Mesendoderm (in vitro differentiated cells): ENCODE data around the gene CRB2.

Experiments
- DNase-seq: peaks from one replicate; pipeline ENCODE4 v3.0.0; 2013
- H2AK5ac ChIP-seq: 2 replicates; pipeline ENCODE4 v1.6.1; 2013; ENCODE audit warnings: low read length, inconsistent platforms
- H2BK120ac ChIP-seq: 2 replicates; pipeline ENCODE4 v1.6.1; 2013; ENCODE audit warnings: low read depth, mild to moderate bottlenecking, low read length, moderate library complexity, mixed read lengths
- H2BK15ac ChIP-seq: replicated peaks from 2 replicates; pipeline ENCODE4 v1.6.1; 2013; ENCODE audit warnings: low read depth, mild to moderate bottlenecking, moderate library complexity
- H2BK5ac ChIP-seq: 2 replicates; pipeline ENCODE4 v1.6.1; 2013; ENCODE audit warnings: low read length, inconsistent platforms
- H3K18ac ChIP-seq: 2 replicates; pipeline ENCODE4 v1.6.1; 2013; ENCODE audit warnings: mild to moderate bottlenecking, low read length, mixed read lengths
- H3K23ac ChIP-seq: one replicate; pipeline ENCODE4 v1.6.1; 2013; ENCODE audit warnings: low read length
- H3K27ac ChIP-seq: 2 replicates; pipeline ENCODE4 v1.5.1; 2013; ENCODE audit warnings: low read depth, mild to moderate bottlenecking, inconsistent platforms, low read length, moderate library complexity
- H3K27me3 ChIP-seq: 2 replicates; pipeline ENCODE4 v1.6.1; 2013; ENCODE audit warnings: low read length, control low read depth, mild to moderate bottlenecking, inconsistent platforms; ENCODE audit not compliant: insufficient read depth, poor library complexity
- H3K36me3 ChIP-seq: 2 replicates; pipeline ENCODE4 v1.6.1; 2013; ENCODE audit warnings: low read length, inconsistent platforms; ENCODE audit not compliant: control insufficient read depth, insufficient read depth
- H3K4ac ChIP-seq: one replicate; pipeline ENCODE4 v1.6.1; 2013; ENCODE audit warnings: low read depth, mild to moderate bottlenecking, low read length, moderate library complexity
- H3K4me1 ChIP-seq: 2 replicates; pipeline ENCODE4 v1.6.1; 2013; ENCODE audit warnings: low read depth, low read length, inconsistent platforms; ENCODE audit not compliant: control insufficient read depth
- H3K4me2 ChIP-seq: 2 replicates; pipeline ENCODE4 v1.6.1; 2013; ENCODE audit warnings: low read length
- H3K4me3 ChIP-seq: 2 replicates; pipeline ENCODE4 v1.5.1; 2013; ENCODE audit warnings: mild to moderate bottlenecking, low read length
- H3K56ac ChIP-seq: one replicate; pipeline ENCODE4 v1.6.1; 2013; ENCODE audit warnings: low read length
- H3K79me1 ChIP-seq: 2 replicates; pipeline ENCODE4 v1.6.1; 2013; ENCODE audit warnings: low read length, inconsistent platforms
- H3K79me2 ChIP-seq: 2 replicates; pipeline ENCODE4 v1.6.1; 2013; ENCODE audit warnings: mild to moderate bottlenecking, low read length; ENCODE audit not compliant: control insufficient read depth, insufficient read depth
- H3K9ac ChIP-seq: 2 replicates; pipeline ENCODE4 v1.6.1; 2013; ENCODE audit warnings: low read length, inconsistent platforms
- H4K5ac ChIP-seq: one replicate; pipeline ENCODE4 v1.6.1; 2013; ENCODE audit warnings: low read length
- H4K8ac ChIP-seq: one replicate; pipeline ENCODE4 v1.6.1; 2013; ENCODE audit warnings: low read depth, mild to moderate bottlenecking, control low read depth, low read length, moderate library complexity
- WGBS: extraction: QIAGEN DNeasy Blood & Tissue Kit; methylation state at CpG from one replicate; pipeline ENCODE4 v1.1.7; 2013; ENCODE audit warnings: low lambda C conversion rate, missing lambda C conversion rate; ENCODE audit not compliant: insufficient coverage; ENCODE audit errors: extremely low coverage; 5-methylcytosine and 5-hydroxymethylcytosine counted together

The CRB2 gene

DNA sequence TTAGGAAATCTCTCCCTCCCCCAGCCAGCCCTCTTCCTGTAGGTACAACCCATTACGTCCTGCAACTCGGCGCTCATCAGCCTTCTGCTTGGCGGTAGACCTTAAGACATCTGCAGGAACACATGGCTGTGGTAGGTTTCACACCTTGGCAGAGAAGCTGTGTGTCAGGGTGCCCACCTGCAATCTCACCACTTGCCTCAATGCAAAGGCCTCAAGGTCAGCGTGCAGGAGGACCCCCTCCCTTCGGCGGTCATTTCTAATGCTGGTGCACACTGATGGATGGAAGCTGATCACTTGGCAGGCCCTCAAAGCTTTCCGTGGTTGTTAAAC, 67.3 kb downstream of the CRB2 start:
- Histone ChIP-seq H3K4me3 (no peak overlapping the region), H3K18ac (no peak overlapping the region), H3K36me3 (no peaks in the 10 kb centered on the region), H3K56ac (peak overlapping the region; percentile 70), H3K9ac (no peak overlapping the region), H3K27ac (peak overlapping the region; percentile 34), H4K8ac (no peak overlapping the region), H4K5ac (no peak overlapping the region), H3K79me1 (no peaks in the 10 kb centered on the region), H3K4me2 (no peak overlapping the region), H2BK5ac (peak overlapping the region; percentile 20), H3K4me1 (peaks cover 22% of the 10 kb centered on the region), H2BK120ac (no peak overlapping the region), H3K27me3 (no peaks in the 10 kb centered on the region), H2AK5ac (no peak overlapping the region), H2BK15ac (no peak overlapping the region), H3K79me2 (no peaks in the 10 kb centered on the region), H3K23ac (no peak overlapping the region), H3K4ac (no peak overlapping the region)
- peak; percentile 78 for DNase-seq
- no CpG with 5 or more reads among the region's 8 CpGs for WGBS

DNA sequence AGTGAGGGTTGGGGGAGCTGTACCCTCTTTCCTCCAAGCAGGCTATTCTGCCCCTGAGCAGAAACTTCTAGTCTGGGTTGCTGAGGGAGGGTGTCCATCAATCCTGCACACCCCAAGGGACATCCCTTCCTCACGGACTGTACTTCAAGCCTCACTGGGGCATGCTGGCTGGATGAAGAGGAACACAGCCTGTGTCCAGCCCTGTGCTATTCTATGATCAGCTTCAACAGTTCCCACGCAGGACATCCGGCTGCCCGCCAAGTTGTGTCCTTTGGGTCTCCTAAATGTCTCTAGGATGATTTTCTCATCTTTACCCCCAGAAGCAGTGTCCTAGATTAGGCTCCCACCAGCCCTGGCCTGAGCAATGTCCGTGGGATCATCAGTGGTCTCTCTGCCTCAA, 68.1 kb downstream of the CRB2 start:
- Histone ChIP-seq H3K79me1 (no peaks in the 10 kb centered on the region), H3K4me3 (no peak overlapping the region), H2BK15ac (no peak overlapping the region), H3K79me2 (no peaks in the 10 kb centered on the region), H3K4me1 (peaks cover 22% of the 10 kb centered on the region), H3K4ac (no peak overlapping the region), H3K56ac (peak overlapping the region; percentile 69), H2BK5ac (no peak overlapping the region), H3K27me3 (no peaks in the 10 kb centered on the region), H4K5ac (no peak overlapping the region), H3K23ac (peak overlapping the region; percentile 30), H3K27ac (no peak overlapping the region), H2BK120ac (no peak overlapping the region), H4K8ac (no peak overlapping the region), H3K9ac (no peak overlapping the region), H2AK5ac (peak overlapping the region; percentile 22), H3K36me3 (no peaks in the 10 kb centered on the region), H3K18ac (no peak overlapping the region), H3K4me2 (no peak overlapping the region)
- no peak for DNase-seq
- no CpG with 5 or more reads among the region's 5 CpGs for WGBS

DNA sequence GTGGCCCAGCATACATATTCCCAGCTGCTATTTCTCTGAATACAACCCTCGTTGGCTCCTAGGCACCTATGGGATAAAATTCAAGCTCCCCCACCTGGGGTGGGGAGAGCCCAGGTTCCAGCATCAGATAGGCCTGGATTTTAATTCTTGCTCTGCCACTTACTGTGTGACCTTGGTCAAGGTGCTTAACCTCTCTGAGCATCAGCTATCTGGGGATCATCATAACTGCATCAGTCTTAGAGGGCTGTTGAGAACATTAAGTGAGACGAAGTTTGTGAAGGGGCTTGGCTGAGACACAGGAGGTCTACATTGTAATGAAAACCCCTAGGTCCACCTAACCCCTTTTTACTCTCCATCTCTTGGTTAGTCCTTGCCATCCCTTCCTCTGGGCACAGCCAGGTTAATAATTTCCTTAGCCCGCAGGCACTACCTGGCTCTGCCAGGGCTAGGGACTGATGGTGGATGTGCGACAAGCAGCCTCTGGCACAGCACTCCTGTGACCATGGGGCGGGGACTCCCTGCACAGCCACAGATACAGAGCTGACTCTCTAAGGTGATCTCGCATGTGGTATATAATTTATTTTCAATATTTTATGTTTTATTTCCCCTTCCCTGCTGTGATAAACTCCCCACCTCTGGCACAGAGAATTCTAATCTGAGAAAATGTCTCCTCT, 68.7 kb downstream of the CRB2 start:
- no peak overlapping the region for H2BK5ac ChIP-seq
- no peak overlapping the region for H3K23ac ChIP-seq
- H3K36me3 ChIP-seq, result no peaks in the 10 kb centered on the region
- peak overlapping the region; percentile 69 for H3K56ac ChIP-seq
- H2BK15ac ChIP-seq, result no peak overlapping the region
- no peak overlapping the region for H3K18ac ChIP-seq
- no peak overlapping the region for H3K27ac ChIP-seq
- no peak overlapping the region for H3K4me2 ChIP-seq
- no peak overlapping the region for H2AK5ac ChIP-seq
- no peak overlapping the region for H4K8ac ChIP-seq
- H3K9ac ChIP-seq, result no peak overlapping the region
- DNase-seq, result no peak
- peaks cover 22% of the 10 kb centered on the region for H3K4me1 ChIP-seq
- H4K5ac ChIP-seq, result no peak overlapping the region
- no peak overlapping the region for H2BK120ac ChIP-seq
- no peaks in the 10 kb centered on the region for H3K79me1 ChIP-seq
- H3K79me2 ChIP-seq, result no peaks in the 10 kb centered on the region
- no peak overlapping the region for H3K4ac ChIP-seq
- no peaks in the 10 kb centered on the region for H3K27me3 ChIP-seq
- H3K4me3 ChIP-seq, result no peak overlapping the region
- WGBS, result no CpG with 5 or more reads among the region's 6 CpGs

DNA sequence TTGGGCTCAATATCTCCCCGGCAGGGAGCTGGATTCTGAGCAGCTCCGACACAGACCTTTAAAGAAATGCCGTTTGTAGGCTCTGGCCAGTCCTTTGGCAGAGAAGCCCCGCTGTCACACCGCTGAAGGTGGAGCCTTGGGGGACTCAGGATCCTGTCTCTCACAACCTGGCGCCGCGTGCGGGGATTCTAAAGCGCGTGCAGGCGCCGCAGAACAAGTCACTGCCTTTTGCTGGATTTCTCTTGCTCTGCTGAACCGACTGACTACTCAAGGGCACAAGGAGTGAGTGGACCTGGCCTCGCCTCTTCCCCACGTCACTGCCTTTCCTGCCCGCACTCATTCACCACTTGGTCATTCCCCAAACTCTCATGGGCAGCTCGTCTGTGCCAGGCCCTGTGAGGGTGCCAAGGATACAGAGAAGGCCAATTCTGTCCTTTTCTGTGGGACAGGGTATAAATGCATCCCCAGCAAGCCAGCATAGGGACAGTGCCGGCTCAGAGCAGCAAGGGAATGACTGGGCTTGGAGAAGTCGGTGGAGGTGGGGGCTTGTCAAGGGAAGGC, 69.3 kb downstream of the CRB2 start:
- Histone ChIP-seq H3K4me1 (peaks cover 22% of the 10 kb centered on the region), H3K9ac (no peak overlapping the region), H4K5ac (no peak overlapping the region), H3K27ac (no peak overlapping the region), H3K4ac (no peak overlapping the region), H3K79me2 (no peaks in the 10 kb centered on the region), H4K8ac (no peak overlapping the region), H3K27me3 (no peaks in the 10 kb centered on the region), H3K18ac (no peak overlapping the region), H3K4me3 (no peak overlapping the region), H3K4me2 (no peak overlapping the region), H2BK5ac (no peak overlapping the region), H2AK5ac (peak overlapping the region; percentile 30), H3K56ac (peak overlapping the region; percentile 56), H3K36me3 (no peaks in the 10 kb centered on the region), H2BK15ac (no peak overlapping the region), H3K79me1 (no peaks in the 10 kb centered on the region), H2BK120ac (no peak overlapping the region), H3K23ac (no peak overlapping the region)
- WGBS, result no CpG with 5 or more reads among the region's 20 CpGs
- DNase-seq, result no peak

DNA sequence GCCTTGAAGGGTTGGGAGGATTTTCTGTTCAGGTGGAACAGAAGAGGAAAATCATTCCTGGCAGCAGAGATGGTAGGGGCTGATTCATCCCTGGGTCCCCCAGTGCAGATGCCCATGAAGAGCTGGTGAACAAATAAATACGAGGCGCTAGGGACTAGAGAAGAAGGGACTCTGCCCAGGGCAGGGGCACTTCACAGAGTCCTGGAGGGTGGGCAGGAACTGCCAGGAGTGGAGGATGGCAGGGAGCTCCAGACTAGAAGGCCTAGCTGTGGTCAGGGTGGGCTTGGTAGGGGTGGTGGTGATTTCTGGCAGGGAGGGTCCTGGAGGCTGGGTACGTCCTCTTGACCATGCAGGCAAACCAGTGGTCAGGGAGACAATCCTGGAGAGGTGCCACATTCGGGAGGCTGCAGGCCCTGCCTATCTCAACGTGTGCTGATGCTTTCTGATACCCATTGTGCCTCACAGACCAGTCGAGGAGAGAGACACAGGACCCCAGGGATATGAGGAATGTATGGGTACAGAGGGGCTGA, 69.9 kb downstream of the CRB2 start:
- Histone ChIP-seq H3K27ac (no peak overlapping the region), H3K4me3 (no peak overlapping the region), H3K79me2 (no peaks in the 10 kb centered on the region), H3K4ac (no peak overlapping the region), H2BK120ac (no peak overlapping the region), H3K79me1 (no peaks in the 10 kb centered on the region), H3K9ac (no peak overlapping the region), H3K4me2 (no peak overlapping the region), H3K18ac (no peak overlapping the region), H3K27me3 (no peaks in the 10 kb centered on the region), H3K23ac (no peak overlapping the region), H2BK15ac (no peak overlapping the region), H3K36me3 (no peaks in the 10 kb centered on the region), H3K56ac (peak overlapping the region; percentile 56), H4K8ac (no peak overlapping the region), H3K4me1 (peaks cover 22% of the 10 kb centered on the region), H2AK5ac (no peak overlapping the region), H2BK5ac (peak overlapping the region; percentile 41), H4K5ac (no peak overlapping the region)
- no CpG with 5 or more reads among the region's 6 CpGs for WGBS
- DNase-seq, result no peak

DNA sequence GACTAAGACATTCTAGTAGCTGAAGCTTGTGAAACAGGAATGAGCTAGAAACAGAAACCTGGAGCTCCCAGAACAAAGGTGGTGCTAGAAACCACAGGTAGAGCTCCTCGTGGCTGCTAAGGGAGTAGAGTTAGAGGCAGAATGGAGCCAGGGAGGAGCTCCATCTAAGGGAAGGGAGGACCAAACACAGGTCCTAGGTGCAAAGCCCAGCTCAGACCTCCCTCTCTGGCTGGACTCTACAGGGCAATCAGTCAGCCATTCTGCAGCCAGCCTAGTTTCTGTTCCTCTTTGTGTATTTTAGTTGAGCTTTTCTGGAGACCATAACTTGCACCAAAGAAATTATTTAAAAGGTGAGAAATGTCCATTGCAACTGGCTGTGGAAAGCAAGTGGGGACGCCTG, 70.4 kb downstream of the CRB2 start:
- Histone ChIP-seq H4K5ac (no peak overlapping the region), H3K4me1 (peaks cover 22% of the 10 kb centered on the region), H3K36me3 (no peaks in the 10 kb centered on the region), H2BK5ac (no peak overlapping the region), H3K79me2 (no peaks in the 10 kb centered on the region), H3K56ac (no peak overlapping the region), H3K4me3 (no peak overlapping the region), H3K4ac (no peak overlapping the region), H2BK15ac (no peak overlapping the region), H3K9ac (no peak overlapping the region), H3K79me1 (no peaks in the 10 kb centered on the region), H3K18ac (no peak overlapping the region), H4K8ac (no peak overlapping the region), H2AK5ac (no peak overlapping the region), H3K23ac (no peak overlapping the region), H2BK120ac (no peak overlapping the region), H3K4me2 (no peak overlapping the region), H3K27me3 (no peaks in the 10 kb centered on the region), H3K27ac (no peak overlapping the region)
- no peak for DNase-seq
- whole genome bisulfite sequencing, result no CpG with 5 or more reads among the region's 2 CpGs
